Measurements from ENCODE around the gene STIM1. TPM values are rescaled to one million over a fixed set of nuclear protein-coding genes. Genes with fewer than 3 reads are reported as not detected.
"Not testable (repeated sequence)": the region's sequence is repeated elsewhere in the genome, so short reads cannot be mapped to it uniquely, and the experiment has no call there.

STIM1 gene
- total RNA-seq, 4 donors from 2014 or later: 36.3 to 158 (median 46.1) TPM

GRCh38 chr11:3810951-3811350, 44.5 kb upstream of the STIM1 start:
- no peak overlapping the region for H3K27ac ChIP-seq
- no peak overlapping the region for H3K4me3 ChIP-seq
- H3K4me1 ChIP-seq: peaks cover 0 to 14% (median 2%) of the 10 kb centered on the region in 4 donors
- no peak for TF ChIP-seq POLR2A (IDR thresholded peaks at IDR 0.05)
- no peak for TF ChIP-seq CTCF (IDR thresholded peaks at IDR 0.05)
- H3K27me3 ChIP-seq: no peaks in the 10 kb centered on the region
- no peaks in the 10 kb centered on the region for H3K36me3 ChIP-seq
- no peak for DNase-seq
- H3K9me3 ChIP-seq: no peaks in the 10 kb centered on the region

- not testable (repeated sequence) for H3K4me3 ChIP-seq, DNase-seq, H3K27me3 ChIP-seq
Observed at GRCh38 chr11:3814832-3815231, 40.6 kb upstream of the STIM1 start.

GRCh38 chr11:3815845-3816244, 39.6 kb upstream of the STIM1 start:
- no peak overlapping the region for H3K4me3 ChIP-seq
- H3K36me3 ChIP-seq: no peaks in the 10 kb centered on the region
- DNase-seq: no peak
- H3K4me1 ChIP-seq: no peaks in the 10 kb centered on the region
- no peak for TF ChIP-seq POLR2A (IDR thresholded peaks at IDR 0.05)
- no peak for TF ChIP-seq CTCF (IDR thresholded peaks at IDR 0.05)
- no peaks in the 10 kb centered on the region for H3K27me3 ChIP-seq
- no peaks in the 10 kb centered on the region for H3K9me3 ChIP-seq
- no peak overlapping the region for H3K27ac ChIP-seq

More at GRCh38 chr11:3814832-3815231, 40.6 kb upstream of the STIM1 start:
- H3K36me3 ChIP-seq, H3K27ac ChIP-seq, H3K9me3 ChIP-seq, H3K4me1 ChIP-seq: not testable (repeated sequence)

GRCh38 chr11:3816673-3817072, 38.8 kb upstream of the STIM1 start:
- Histone ChIP-seq H3K4me3 (no peak overlapping the region), H3K9me3 (no peaks in the 10 kb centered on the region), H3K27me3 (no peaks in the 10 kb centered on the region), H3K36me3 (no peaks in the 10 kb centered on the region), H3K27ac (no peak overlapping the region), H3K4me1 (no peaks in the 10 kb centered on the region)
- no peak for DNase-seq
- TF ChIP-seq CTCF (IDR thresholded peaks at IDR 0.05) (no peak), POLR2A (IDR thresholded peaks at IDR 0.05) (no peak)

- no peak overlapping the region for H3K4me3 ChIP-seq
- TF ChIP-seq POLR2A (IDR thresholded peaks at IDR 0.05) (no peak), CTCF (IDR thresholded peaks at IDR 0.05) (no peak)
- no peaks in the 10 kb centered on the region for H3K4me1 ChIP-seq
- no peak for DNase-seq
- no peaks in the 10 kb centered on the region for H3K36me3 ChIP-seq
- no peaks in the 10 kb centered on the region for H3K9me3 ChIP-seq
- no peaks in the 10 kb centered on the region for H3K27me3 ChIP-seq
- H3K27ac ChIP-seq: no peak overlapping the region
Observed at GRCh38 chr11:3817181-3817800, 38.2 kb upstream of the STIM1 start.

GRCh38 chr11:3820971-3821370, 34.5 kb upstream of the STIM1 start:
- Histone ChIP-seq H3K9me3 (no peaks in the 10 kb centered on the region), H3K27me3 (no peaks in the 10 kb centered on the region), H3K27ac (no peak overlapping the region), H3K36me3 (peaks cover 0 to 5% (median 0%) of the 10 kb centered on the region in 3 donors), H3K4me3 (no peak overlapping the region), H3K4me1 (no peaks in the 10 kb centered on the region)
- DNase-seq: no peak
- TF ChIP-seq CTCF (IDR thresholded peaks at IDR 0.05) (no peak), POLR2A (IDR thresholded peaks at IDR 0.05) (no peak)

Data from Peyer's patch (tissue), 4 donors.